IgD-negative memory B cell (primary cell): Measurements from ENCODE around the gene CDC37L1. TPM values are rescaled to one million over a fixed set of nuclear protein-coding genes. Genes with fewer than 3 reads are reported as not detected.
A peak's percentile ranks its signal among the peaks of the same experiment; 100 is the strongest.

Source experiments
- H3K27ac Mint-ChIP-seq, 3 donors: one replicate each; pipeline ENCODE4 v1.8.0; 2020 to 2022; ENCODE audit warnings: mild to moderate bottlenecking in 3 of 3, mixed read lengths in 3 of 3, moderate library complexity in 1 of 3
- H3K27me3 Mint-ChIP-seq: one replicate; pipeline ENCODE4 v1.8.0; 2021; ENCODE audit warnings: mixed read lengths
- H3K36me3 Mint-ChIP-seq: one replicate; pipeline ENCODE4 v1.8.0; 2020; ENCODE audit warnings: mild to moderate bottlenecking, mixed read lengths
- H3K4me1 Mint-ChIP-seq, 3 donors: one replicate each; pipeline ENCODE4 v1.8.0; 2020 to 2022; ENCODE audit warnings: mixed read lengths in 3 of 3, mild to moderate bottlenecking in 1 of 3
- H3K4me3 Mint-ChIP-seq, 4 donors: one replicate each; pipeline ENCODE4 v1.8.0; 2020 to 2022; ENCODE audit warnings: mild to moderate bottlenecking in 4 of 4, mixed read lengths in 4 of 4, moderate library complexity in 3 of 4
- H3K9me3 Mint-ChIP-seq, 3 donors: one replicate each; pipeline ENCODE4 v1.8.0; 2020 to 2021; ENCODE audit warnings: mixed read lengths in 3 of 3, mild to moderate bottlenecking in 1 of 3
- polyA plus RNA-seq: library from polyadenylated mRNA; unstranded; fragments of 300-500 nt; fragmentation: Illumina TruSeq; gene quantifications from one replicate; pipeline ENCODE4 v1.2.3, GENCODE V29; 2021

Gene CDC37L1
- polyA plus RNA-seq, 1 donor from 2014 or later, result 13.4 TPM

- peaks cover 2% of the 10 kb centered on the region for H3K36me3 Mint-ChIP-seq
- no peaks in the 10 kb centered on the region for H3K9me3 Mint-ChIP-seq
- peaks cover 1 to 11% (median 5%) of the 10 kb centered on the region in 3 donors for H3K4me1 Mint-ChIP-seq
- no peak overlapping the region for H3K4me3 Mint-ChIP-seq
- H3K27me3 Mint-ChIP-seq, result peaks cover 2% of the 10 kb centered on the region
- no peak overlapping the region for H3K27ac Mint-ChIP-seq
Measured at GRCh38 chr9:4680750-4681149, 1.4 kb downstream of the CDC37L1 start.

- Mint-ChIP-seq H3K36me3 (peaks cover 3% of the 10 kb centered on the region), H3K27me3 (no peaks in the 10 kb centered on the region), H3K4me3 (no peak overlapping the region), H3K4me1 (peaks cover 4 to 15% (median 11%) of the 10 kb centered on the region in 3 donors), H3K27ac (no peak overlapping the region), H3K9me3 (no peaks in the 10 kb centered on the region)
Measured at GRCh38 chr9:4684820-4685219, 5.5 kb downstream of the CDC37L1 start.

GRCh38 chr9:4686112-4686511 is 6.7 kb downstream of the CDC37L1 start:
- Mint-ChIP-seq H3K36me3 (peaks cover 3% of the 10 kb centered on the region), H3K9me3 (no peaks in the 10 kb centered on the region), H3K4me3 (no peak overlapping the region), H3K27ac (peak overlapping the region in 1 of 3 donors; percentile 57), H3K4me1 (peaks cover 9 to 26% (median 21%) of the 10 kb centered on the region in 3 donors), H3K27me3 (no peaks in the 10 kb centered on the region)

DNA sequence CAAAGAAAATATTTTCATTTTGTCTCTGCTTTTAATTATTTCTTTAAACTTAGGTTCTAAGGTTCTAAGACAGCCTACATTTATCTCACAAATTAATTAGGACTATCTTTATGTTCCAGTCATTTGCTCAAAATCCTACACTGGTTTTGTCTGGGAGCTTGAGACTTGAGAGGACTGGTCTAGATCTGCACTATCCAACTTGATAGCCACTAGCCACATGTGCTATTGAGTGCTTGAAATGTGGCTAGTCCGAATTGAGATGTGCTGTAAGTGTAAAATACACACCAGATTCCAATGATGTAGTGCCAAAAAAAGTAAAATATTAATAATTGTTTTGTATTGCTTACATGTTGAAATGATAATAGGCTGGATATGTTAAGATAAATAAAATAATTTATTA is 7.2 kb downstream of the CDC37L1 start:
- H3K4me1 Mint-ChIP-seq, result peaks cover 12 to 30% (median 21%) of the 10 kb centered on the region in 3 donors
- peak overlapping the region in 1 of 3 donors; percentile 57 for H3K27ac Mint-ChIP-seq
- H3K9me3 Mint-ChIP-seq, result no peaks in the 10 kb centered on the region
- H3K27me3 Mint-ChIP-seq, result no peaks in the 10 kb centered on the region
- H3K4me3 Mint-ChIP-seq, result no peak overlapping the region
- H3K36me3 Mint-ChIP-seq, result peaks cover 3% of the 10 kb centered on the region

DNA sequence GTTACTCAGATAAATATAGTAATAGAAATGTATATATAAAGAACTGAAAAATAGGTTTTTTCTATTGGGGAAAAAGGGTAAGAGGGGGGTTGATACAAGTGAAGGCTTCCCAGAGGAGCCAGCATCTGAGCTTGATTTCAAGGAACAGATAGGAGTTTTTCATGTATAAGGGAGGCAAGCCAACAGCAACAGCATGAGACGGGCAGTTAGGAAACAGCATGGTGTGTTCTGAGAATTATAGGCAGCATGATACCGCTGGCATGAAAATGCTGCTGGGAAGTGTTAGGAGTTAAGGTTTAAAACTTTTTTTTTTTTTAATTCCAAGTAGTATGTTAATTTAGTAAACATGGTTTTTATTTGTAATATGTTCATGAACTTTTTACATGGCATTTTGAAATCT is 9.7 kb downstream of the CDC37L1 start:
- peak overlapping the region in 1 of 3 donors; percentile 74 for H3K27ac Mint-ChIP-seq
- H3K4me1 Mint-ChIP-seq, result peaks cover 12 to 26% (median 16%) of the 10 kb centered on the region in 3 donors
- H3K9me3 Mint-ChIP-seq, result no peaks in the 10 kb centered on the region
- no peaks in the 10 kb centered on the region for H3K27me3 Mint-ChIP-seq
- no peak overlapping the region for H3K4me3 Mint-ChIP-seq
- peaks cover 6% of the 10 kb centered on the region for H3K36me3 Mint-ChIP-seq

DNA sequence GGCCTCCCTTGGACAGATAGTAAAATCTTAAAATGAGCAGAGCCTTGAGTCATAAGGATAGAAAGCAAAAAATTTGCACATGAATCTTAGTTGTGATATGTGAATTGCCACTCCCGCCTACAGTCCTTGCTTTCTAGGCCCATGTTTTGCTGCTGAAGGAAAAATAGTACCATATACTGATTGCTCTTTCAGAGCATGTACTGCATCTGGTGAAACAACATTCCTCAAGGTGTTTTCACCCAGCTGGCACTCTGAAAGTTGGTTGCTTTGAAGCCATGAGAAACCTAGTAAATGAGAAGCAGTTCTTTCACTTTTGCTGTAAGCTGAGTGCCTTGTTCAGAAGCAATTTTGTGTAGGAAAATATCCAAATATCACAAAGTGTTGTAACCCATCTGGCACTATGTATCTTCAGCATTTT is 10.3 kb downstream of the CDC37L1 start:
- Mint-ChIP-seq H3K4me1 (peaks cover 12 to 23% (median 16%) of the 10 kb centered on the region in 3 donors), H3K36me3 (peaks cover 6% of the 10 kb centered on the region), H3K9me3 (no peaks in the 10 kb centered on the region), H3K27me3 (no peaks in the 10 kb centered on the region), H3K4me3 (no peak overlapping the region), H3K27ac (no peak overlapping the region)

DNA sequence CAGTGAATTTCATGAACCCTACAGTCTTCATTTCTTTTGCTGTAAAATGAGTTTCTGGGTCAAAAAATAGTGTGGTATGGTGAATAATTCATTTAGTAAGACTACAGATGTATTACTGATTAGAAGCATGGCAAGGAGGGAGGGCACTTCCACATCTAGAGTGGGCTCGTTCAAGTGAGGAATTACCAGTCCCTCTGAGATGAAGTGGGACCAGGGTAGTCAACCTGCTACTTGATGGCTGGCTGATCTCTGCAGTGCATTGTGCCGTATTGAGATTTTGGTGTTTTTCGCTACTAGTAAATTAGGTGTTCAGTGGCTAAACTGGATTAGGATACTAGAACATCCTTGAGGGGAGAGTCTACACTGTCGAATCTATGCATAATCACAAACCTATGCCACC is 10.8 kb downstream of the CDC37L1 start:
- Mint-ChIP-seq H3K27me3 (no peaks in the 10 kb centered on the region), H3K4me3 (no peak overlapping the region), H3K4me1 (peaks cover 12 to 19% (median 16%) of the 10 kb centered on the region in 3 donors), H3K27ac (no peak overlapping the region), H3K36me3 (peaks cover 4% of the 10 kb centered on the region), H3K9me3 (no peaks in the 10 kb centered on the region)

DNA sequence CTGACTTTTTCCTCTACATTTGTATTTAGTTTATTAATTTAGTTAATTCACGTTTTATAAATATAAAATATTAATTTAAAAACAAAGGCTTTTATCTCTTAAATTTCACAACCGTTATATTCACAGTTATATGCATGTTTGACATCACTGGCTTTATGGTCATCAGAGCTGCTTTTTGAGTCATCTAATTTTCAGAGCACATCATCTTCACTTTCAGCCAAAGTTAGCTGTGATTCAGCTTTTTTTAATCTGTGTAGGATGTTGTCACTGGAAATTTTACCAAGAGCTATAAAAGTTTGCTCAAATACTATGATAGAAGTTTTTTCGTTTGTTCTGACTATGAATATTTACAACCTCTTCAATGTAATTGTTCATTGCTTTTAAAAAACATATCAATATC is 12.4 kb downstream of the CDC37L1 start:
- Mint-ChIP-seq H3K4me3 (no peak overlapping the region), H3K9me3 (no peaks in the 10 kb centered on the region), H3K4me1 (peaks cover 11 to 18% (median 11%) of the 10 kb centered on the region in 3 donors), H3K27me3 (no peaks in the 10 kb centered on the region), H3K27ac (no peak overlapping the region), H3K36me3 (peaks cover 4% of the 10 kb centered on the region)

- peaks cover 2% of the 10 kb centered on the region for H3K36me3 Mint-ChIP-seq
- no peak overlapping the region for H3K27ac Mint-ChIP-seq
Measured at GRCh38 chr9:4700091-4700490, 20.7 kb downstream of the CDC37L1 start.

GRCh38 chr9:4700932-4701331 is 21.6 kb downstream of the CDC37L1 start:
- Mint-ChIP-seq H3K4me3 (no peak overlapping the region), H3K9me3 (no peaks in the 10 kb centered on the region), H3K27ac (peak overlapping the region in 1 of 3 donors; percentile 32), H3K27me3 (no peaks in the 10 kb centered on the region), H3K4me1 (peaks cover 0 to 5% (median 0%) of the 10 kb centered on the region in 3 donors), H3K36me3 (peaks cover 2% of the 10 kb centered on the region)

More at GRCh38 chr9:4700091-4700490, 20.7 kb downstream of the CDC37L1 start:
- Mint-ChIP-seq H3K4me1 (peaks cover 0 to 5% (median 0%) of the 10 kb centered on the region in 3 donors), H3K27me3 (no peaks in the 10 kb centered on the region), H3K9me3 (no peaks in the 10 kb centered on the region), H3K4me3 (no peak overlapping the region)

GRCh38 chr9:4701526-4701925 is 22.2 kb downstream of the CDC37L1 start:
- peaks cover 2% of the 10 kb centered on the region for H3K36me3 Mint-ChIP-seq

GRCh38 chr9:4704129-4704528 is 24.8 kb downstream of the CDC37L1 start:
- Mint-ChIP-seq H3K9me3 (no peaks in the 10 kb centered on the region), H3K27me3 (no peaks in the 10 kb centered on the region), H3K4me3 (no peak overlapping the region), H3K4me1 (peaks cover 0 to 5% (median 0%) of the 10 kb centered on the region in 3 donors), H3K27ac (no peak overlapping the region), H3K36me3 (peaks cover 2% of the 10 kb centered on the region)

More at GRCh38 chr9:4701526-4701925, 22.2 kb downstream of the CDC37L1 start:
- H3K27me3 Mint-ChIP-seq, result no peaks in the 10 kb centered on the region
- H3K4me3 Mint-ChIP-seq, result no peak overlapping the region
- H3K4me1 Mint-ChIP-seq, result peaks cover 0 to 5% (median 0%) of the 10 kb centered on the region in 3 donors
- peak overlapping the region in 1 of 3 donors; percentile 32 for H3K27ac Mint-ChIP-seq
- no peaks in the 10 kb centered on the region for H3K9me3 Mint-ChIP-seq

GRCh38 chr9:4706021-4706420 is 26.7 kb downstream of the CDC37L1 start:
- Mint-ChIP-seq H3K27me3 (no peaks in the 10 kb centered on the region), H3K27ac (no peak overlapping the region), H3K4me1 (peaks cover 0 to 5% (median 2%) of the 10 kb centered on the region in 3 donors), H3K4me3 (no peak overlapping the region), H3K9me3 (no peaks in the 10 kb centered on the region), H3K36me3 (peaks cover 2% of the 10 kb centered on the region)

- H3K9me3 Mint-ChIP-seq, result no peaks in the 10 kb centered on the region
- H3K4me3 Mint-ChIP-seq, result no peak overlapping the region
- peaks cover 0 to 2% (median 0%) of the 10 kb centered on the region in 3 donors for H3K4me1 Mint-ChIP-seq
- peaks cover 6% of the 10 kb centered on the region for H3K36me3 Mint-ChIP-seq
- H3K27ac Mint-ChIP-seq, result peak overlapping the region in 1 of 3 donors; percentile 4
- no peaks in the 10 kb centered on the region for H3K27me3 Mint-ChIP-seq
Measured at GRCh38 chr9:4706971-4707622, 27.7 kb downstream of the CDC37L1 start.

GRCh38 chr9:4709380-4709779 is 30.0 kb downstream of the CDC37L1 start:
- Mint-ChIP-seq H3K4me3 (no peak overlapping the region), H3K27me3 (no peaks in the 10 kb centered on the region), H3K9me3 (no peaks in the 10 kb centered on the region), H3K27ac (peak overlapping the region in 1 of 3 donors; percentile 85), H3K36me3 (peaks cover 7% of the 10 kb centered on the region), H3K4me1 (peaks cover 0 to 5% (median 0%) of the 10 kb centered on the region in 3 donors)

DNA sequence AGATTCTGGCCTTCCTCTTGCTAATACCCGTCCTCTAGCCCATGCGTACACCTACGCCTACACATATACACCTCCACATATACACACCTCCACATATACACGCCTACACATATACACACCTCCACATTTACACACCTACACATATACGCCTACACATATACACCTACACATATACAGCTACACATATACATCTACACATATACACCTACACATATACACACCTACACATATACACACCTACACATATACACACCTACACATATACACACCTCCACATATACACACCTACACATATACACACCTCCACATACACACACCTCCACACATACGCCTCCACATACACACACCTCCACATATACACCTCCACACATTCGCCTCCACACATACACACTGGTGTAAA is 34.5 kb downstream of the CDC37L1 start:
- H3K9me3 Mint-ChIP-seq, result no peaks in the 10 kb centered on the region
- H3K4me1 Mint-ChIP-seq, result peaks cover 0 to 5% (median 0%) of the 10 kb centered on the region in 3 donors
- H3K27me3 Mint-ChIP-seq, result no peaks in the 10 kb centered on the region
- no peak overlapping the region for H3K4me3 Mint-ChIP-seq
- H3K36me3 Mint-ChIP-seq, result peaks cover 13% of the 10 kb centered on the region
- peak overlapping the region in 1 of 3 donors; percentile 39 for H3K27ac Mint-ChIP-seq
